ENCODE measurements around the gene SSH2.

- TF ChIP-seq POLR2A (IDR thresholded peaks at IDR 0.05) (no peak), CTCF (IDR thresholded peaks at IDR 0.05) (no peak)
Measured at GRCh38 chr17:29954405-29954804, 24.4 kb upstream of the SSH2 start.
